Jurkat, Clone E6-1 (cell line): ENCODE measurements around the gene CDKAL1.
"Not testable (repeated sequence)": the region's sequence is repeated elsewhere in the genome, so short reads cannot be mapped to it uniquely, and the experiment has no call there.

ENCODE experiments used
- DNase-seq: peaks from one replicate; pipeline ENCODE4 v3.0.0-alpha.2; 2011; ENCODE audit warnings: low read depth, low spot score
- H3K4me3 ChIP-seq: 2 replicates; pipeline ENCODE4 v1.5.1; 2011; ENCODE audit warnings: mild to moderate bottlenecking, low read length, control low read depth, moderate library complexity

Gene CDKAL1

DNA sequence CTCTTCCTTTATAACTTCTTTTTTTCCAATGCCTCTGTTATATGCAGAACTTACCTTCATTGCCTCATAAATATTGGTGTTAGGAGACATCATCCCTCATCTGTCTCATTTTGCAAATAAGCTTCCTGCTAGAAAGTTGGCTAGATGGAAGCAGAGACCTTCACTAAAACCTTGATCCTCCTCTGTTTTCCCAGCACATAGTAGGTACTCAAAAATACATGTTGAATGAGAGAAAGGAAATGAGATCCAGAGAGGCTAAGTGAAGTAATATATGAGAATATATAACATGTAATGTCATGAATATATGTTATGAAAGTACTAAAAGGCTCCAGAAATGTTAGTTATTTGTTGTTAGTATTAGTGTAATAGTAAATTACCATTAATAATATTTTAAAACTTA is 91.9 kb downstream of the CDKAL1 start:
- H3K4me3 ChIP-seq = no peak overlapping the region
- DNase-seq = no peak

DNA sequence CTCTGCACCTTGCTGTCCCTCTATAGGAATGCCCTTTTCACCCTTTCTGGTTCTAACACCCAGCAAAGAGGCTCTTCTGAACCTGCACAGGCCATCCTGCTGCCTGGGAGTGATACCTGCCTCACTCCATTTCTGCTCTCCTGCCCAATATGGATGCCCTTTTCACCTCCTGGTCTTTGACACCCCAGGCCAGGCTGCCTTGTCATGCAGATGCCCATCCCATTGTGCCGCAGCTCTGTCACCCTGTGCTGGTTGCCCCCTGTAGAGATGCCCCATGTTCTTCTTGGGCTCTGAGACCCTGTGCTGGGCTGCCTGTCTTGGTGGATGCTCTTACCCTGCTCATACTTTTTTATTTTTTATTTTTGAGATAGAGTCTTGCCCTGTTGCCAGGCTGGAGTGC is 95.3 kb downstream of the CDKAL1 start:
- DNase-seq = no peak

DNA sequence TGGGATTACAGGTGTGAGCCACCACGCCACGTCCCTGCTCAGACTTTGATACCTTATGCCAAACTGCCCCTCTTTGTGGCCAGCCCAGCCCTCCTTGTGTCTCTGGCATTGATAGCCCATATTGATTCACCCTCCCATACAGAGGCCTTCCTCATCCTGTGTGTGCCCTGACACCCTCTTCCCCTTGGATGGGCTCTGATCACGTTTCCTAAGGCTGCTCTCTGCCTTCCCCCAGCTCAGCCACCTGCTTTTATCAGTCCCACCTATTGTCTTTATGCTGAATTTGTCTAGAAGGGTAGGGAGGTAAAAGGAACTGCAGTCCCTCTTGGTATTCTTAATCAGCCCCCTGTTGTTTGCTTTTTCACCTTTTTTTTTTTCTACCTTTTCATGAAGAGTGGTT is 95.9 kb downstream of the CDKAL1 start:
- no peak for DNase-seq
- no peak overlapping the region for H3K4me3 ChIP-seq

More for the DNA sequence above, 95.3 kb downstream of the CDKAL1 start:
- no peak overlapping the region for H3K4me3 ChIP-seq

DNA sequence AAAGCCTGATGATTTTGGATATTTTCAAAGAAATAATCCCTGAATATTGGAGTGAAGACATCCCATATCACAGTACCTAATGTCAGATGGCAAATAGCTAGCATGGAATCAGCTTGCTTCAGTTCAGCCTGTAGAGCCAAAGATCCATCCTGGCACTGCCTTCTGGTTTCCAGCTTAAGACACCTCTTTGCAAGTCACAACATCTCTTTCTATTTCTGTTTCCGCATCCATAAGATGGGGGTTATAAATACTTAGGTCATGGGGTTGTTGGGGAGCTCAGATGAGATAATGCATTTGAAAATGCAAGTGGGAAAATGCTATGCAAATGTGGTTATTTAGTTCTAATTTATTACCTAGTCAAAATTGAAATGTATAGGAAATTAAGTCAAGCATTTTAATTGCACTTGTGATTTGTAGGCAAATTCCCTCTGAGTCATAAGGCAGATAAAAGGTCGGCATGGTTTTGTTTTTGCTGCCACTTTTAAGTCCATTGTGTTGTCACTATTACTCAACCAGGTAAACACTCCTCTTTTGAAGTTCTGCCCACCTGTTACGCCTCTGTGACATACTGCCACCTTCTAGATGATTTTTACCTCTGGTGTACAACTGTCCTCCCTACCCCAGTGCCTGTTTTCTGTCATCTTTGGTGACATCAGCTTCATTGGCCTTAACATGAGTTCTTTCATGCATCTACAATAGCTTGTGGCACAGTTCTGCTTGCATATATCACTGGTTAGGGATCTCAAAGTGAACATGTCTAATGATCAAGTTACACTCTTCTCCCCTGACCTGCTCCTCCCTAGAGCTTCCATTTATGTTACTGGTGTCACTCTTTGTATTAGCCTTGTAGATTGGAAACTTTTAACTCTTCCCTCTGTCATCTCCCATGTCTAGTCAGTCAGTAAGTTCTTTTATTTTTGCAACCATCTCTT is 96.6 kb downstream of the CDKAL1 start:
- DNase-seq = no peak
- H3K4me3 ChIP-seq = no peak overlapping the region

DNA sequence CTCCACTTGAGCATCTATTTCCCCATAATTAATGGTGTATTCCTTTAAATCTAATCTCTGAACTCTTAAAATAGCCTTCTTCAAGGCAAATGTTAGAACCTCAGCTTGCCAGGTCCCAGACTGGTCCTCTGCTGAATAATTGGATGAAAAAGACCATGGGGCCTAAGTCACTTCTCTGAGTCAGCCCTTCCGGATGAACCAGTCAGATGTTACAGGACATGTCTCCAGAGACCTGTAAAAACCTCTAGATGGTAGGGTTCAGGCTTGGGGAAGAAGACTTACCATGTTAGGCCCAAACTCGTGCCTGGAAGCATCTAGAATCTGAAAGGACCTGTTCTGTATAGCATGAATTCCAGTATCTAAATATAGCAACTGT is 97.3 kb downstream of the CDKAL1 start:
- H3K4me3 ChIP-seq = no peak overlapping the region
- DNase-seq = no peak

DNA sequence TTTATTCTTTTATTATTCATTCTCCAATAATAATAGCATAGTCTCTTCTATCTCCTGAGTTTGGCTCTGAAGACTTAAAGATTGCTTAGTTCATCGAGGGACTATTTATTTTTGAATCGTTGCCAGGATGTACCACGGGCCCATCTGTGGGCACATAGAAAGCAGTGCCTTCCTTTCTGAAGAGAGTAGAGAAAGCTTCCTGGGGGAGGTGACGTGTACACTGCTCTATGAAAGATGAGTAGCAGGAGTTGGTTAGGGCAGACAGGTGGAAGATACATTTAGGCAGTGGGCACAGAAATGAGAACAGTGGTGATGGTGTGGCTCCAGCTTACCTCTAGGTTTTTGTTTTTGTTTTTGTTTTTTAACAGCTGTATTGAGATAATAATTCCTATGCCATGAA is 98.4 kb downstream of the CDKAL1 start:
- H3K4me3 ChIP-seq = no peak overlapping the region
- peak; percentile 73 for DNase-seq

DNA sequence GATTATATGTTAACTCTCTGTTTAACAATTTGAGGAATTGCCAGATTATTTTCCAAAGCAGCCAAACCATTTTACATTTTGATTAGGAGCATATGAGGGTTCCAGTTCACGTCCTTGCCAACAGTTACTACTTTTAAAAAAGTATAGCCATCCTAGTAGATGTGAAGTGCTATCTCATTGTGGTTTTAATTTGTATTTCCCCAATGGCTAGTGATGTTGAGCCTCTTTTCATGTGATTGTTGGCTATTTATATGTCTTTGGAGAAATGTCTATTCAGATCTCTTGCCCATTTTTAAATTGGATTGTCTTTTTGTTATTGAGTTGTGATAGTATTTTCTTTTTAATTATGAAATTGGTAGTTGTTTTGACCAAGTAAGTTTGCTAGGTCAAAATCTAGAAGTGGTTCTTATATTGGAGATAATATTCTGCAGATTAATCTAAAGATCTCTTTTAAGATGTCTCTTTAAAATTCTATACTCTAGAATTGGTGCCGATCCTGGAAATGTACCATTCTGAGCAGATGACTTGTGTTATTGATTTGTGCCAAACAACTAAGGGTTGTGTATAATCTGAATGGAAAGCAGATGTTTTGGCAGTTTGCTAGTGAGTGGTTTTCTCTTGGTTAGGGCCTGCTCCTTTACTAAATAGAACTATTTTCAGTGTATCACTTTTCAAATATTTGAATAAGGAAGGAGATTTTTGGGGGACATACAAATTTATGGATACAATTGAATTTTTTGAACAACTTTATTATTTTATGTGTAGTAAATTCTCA is 99.5 kb downstream of the CDKAL1 start:
- no peak for DNase-seq
- no peak overlapping the region for H3K4me3 ChIP-seq

DNA sequence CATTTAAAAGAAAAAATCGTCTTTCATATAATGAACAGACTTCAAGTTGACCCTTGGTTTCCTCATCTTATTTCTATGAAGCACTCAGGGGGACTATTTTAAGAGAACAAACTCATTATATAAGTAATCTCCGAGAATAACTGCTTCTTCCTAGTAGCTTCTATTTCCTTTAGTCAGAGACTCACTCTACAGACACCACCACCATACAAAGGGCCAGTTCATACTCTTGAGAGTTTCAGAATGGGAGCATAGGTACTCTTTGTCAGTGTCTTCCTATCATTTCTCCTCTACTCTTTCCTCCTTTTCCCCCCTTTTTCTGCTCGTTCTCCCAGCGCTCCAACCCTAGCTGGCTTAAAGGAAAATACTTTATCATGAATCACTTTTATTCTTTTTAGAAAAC is 104.9 kb downstream of the CDKAL1 start:
- DNase-seq = no peak
- H3K4me3 ChIP-seq = no peak overlapping the region

DNA sequence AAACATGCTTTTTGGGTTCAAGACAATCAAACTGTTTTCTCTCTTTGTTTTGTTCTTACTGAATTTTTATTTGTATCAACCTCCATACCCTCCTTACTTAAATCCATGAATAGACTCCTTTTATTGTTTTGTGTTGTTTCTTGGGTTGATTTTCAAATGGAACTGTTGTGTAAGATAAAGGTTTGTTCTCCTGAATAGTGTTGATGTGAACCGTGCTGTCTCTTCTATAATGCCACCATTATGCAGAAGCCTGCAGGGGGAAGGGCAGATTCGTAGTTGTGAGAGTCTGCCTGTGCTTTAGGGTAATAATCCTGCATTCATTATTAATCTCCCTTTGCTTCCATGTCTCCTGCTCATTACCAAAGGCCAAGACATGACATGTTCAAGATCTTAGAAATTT is 105.9 kb downstream of the CDKAL1 start:
- no peak overlapping the region for H3K4me3 ChIP-seq
- DNase-seq = no peak

DNA sequence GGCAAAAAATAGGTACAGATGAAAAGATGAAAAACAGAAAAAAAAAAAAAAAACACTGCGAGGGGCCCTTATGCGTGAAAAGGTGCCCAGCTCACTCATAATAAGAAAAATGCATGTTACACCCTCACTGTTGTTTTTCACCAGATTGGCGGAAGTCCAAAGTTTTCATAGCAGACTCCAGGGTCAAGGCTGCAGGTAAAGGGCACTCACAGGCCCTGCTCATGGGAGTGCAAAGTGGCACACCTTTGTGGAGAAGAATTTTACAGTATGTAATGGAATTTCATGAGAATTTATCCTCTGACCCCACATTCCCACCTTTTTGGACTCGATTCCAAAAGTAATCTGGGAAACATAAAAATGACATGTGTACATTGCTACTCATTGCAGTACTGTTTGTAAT is 108.2 kb downstream of the CDKAL1 start:
- no peak for DNase-seq
- H3K4me3 ChIP-seq = no peak overlapping the region

DNA sequence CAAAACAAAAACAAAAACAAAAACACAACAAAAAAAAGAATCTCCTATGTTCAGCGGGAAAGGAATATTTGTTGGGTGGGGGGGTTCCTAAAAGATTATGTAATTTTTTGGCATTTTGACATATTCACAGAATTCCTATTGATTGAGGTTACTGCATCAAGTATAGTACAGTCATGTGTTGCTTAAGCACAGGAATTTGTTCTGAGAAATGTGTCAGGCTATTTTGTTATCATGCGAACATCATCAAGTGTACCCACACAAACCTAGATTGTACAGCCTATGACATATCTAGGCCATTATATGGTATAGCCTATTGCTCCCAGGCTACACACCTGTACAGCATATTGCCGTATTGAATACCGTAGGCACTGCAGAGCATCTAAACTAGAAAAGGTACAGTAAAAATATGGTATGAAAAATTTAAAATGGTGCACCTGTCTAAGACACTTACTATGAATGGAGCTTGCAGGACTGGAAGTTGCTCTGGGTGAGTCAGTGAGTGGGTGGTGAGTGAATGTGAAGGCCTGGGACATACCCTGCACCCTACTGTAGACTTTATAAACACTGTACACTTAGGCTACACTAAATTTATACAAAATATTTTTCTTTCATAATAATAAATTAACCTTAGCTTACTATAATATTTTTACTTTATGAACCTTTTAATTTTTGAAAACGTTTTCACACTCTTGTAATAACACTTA is 110.6 kb downstream of the CDKAL1 start:
- DNase-seq = no peak
- H3K4me3 ChIP-seq = no peak overlapping the region

DNA sequence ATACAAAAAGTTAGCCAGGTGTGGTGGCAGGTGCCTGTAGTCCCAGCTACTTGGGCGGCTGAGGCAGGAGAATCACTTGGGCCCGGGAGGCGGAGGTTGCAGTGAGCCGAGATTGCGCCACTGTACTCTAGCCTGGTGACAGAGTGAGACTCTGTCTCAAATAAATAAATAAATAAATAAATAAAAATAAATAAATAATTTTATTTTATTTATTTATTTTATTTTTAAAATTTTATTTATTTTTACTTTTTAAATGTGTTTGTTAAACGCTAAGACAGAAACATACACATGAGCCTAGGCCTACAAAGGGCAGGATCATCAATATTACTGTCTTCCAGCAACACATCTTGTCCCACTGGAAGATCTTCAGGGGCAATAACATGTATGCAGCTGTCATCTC is 111.3 kb downstream of the CDKAL1 start:
- not testable (repeated sequence) for DNase-seq, H3K4me3 ChIP-seq

DNA sequence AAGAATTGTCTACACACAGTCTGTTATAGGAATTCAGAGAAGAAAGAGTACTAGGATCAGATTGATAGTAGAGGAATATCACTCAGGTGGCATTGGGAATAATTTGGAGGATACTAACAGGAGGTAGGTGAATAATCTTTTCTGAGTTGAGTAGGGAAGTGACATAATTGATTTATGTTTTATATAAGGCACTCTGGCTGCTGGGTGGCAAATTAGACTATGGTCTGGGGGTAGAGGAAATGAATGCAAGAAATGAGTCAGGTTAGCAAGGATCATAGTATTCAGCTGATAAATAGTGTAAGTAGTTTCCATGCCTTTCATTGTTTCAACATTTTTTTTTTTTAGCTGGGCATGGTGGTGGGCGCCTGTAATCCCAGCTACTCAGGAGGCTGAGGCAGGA is 113.3 kb downstream of the CDKAL1 start:
- no peak overlapping the region for H3K4me3 ChIP-seq
- no peak for DNase-seq

DNA sequence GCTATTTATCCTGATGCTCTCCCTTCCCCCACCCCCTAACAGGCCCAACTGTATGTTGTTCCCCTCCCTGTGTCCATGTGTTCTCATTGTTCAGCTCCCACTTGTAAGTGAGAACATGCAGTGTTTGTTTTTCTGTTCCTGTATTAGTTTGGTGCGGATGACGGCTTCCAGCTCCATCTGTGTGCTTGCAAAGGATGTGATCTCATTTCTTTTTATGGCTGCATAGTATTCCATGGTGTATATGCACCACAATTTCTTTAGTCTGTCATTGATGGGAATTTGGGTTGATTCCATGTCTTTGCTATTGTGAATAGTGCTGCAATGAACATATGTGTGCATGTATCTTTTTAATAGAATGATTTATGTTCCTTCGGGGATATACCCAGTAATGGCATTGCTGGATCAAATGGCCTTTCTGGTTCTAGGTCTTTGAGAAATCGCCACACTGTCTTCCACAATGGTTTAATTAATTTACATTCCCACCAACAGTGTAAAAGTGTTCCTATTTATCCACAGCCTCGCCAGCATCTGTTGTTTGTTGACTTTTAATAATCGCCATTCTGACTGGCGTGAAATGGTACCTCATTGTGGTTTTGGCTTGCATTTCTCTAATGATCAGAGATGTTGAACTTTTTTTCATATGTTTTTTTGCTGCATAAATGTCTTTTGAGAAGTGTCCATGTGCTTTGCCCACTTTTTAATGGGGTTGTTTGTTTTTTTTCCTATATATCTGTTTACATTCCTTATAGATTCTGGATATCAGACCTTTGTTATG is 115.6 kb downstream of the CDKAL1 start:
- not testable (repeated sequence) for H3K4me3 ChIP-seq, DNase-seq

DNA sequence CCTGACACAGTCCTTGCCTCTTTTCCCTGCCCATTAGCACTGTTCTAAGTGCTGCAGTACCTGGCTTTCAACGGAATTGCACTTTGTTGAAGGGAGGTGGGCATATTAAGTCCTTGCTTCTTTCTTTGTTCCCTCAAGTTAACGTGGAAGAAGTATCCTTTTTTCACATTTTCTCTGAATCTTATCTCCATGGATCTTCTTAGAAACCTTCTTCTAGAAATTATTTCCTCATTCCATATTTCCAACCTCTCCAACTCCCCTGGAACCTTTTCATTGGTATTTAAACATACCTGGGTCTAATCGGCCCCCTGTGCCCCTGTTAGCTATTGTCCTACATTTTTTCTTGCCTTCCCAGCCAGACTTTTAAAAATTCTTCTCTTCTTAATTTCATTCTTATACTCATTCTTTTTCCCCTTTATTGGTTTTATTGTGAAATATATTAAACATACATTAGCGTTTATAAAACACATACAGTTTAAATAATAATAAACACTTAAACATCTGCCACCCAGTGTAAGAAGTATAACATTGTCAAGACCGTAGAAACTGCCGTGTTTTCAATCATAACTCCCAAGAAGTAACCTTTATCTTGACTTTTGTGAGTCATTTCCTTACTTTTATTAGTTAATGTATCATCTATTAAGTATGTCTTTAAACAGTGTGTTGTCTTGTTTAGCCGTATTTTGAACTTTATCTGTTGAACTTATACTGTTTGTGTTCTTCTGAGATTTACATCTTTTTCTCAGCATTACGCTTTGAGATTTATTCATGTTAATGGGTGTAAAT is 118.2 kb downstream of the CDKAL1 start:
- no peak overlapping the region for H3K4me3 ChIP-seq

DNA sequence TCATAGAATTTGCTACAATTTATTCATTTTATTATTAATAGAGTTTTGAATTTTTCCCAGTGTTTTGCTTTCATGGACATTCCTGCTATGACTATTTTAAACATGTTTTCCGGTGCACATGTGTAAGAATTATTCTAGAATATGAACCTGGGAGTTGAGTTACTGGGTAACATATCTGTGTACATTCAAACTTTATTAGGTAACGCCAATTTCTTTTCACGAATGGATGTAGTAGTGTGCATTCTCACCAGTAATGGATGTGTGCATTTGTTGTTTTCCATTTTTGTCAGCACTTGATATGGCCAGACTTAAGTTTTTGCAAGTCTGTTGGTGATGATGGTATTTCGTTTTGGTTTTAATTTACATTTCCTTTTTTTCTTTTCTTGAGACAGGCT is 118.8 kb downstream of the CDKAL1 start:
- no peak for DNase-seq
- H3K4me3 ChIP-seq = no peak overlapping the region

More for the DNA sequence above, 118.2 kb downstream of the CDKAL1 start:
- DNase-seq = no peak

DNA sequence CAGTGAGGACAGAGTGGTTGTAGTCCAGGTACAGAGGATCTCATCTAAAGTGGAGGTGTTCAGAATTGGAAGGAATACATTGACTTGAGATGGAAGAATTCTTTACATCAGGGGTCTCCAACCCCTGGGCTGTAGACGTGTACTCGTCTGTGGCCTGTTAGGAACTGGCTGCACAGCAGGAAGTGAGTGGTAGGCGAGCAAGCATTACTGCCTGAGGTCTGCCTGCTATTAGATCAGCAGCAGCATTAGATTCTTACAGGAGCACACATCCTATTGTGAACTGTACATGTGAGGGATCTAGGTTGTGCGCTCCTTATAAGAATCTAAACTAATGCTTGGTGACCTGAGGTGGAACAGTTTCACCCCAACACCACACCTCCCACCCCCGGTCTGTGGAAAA is 121.1 kb downstream of the CDKAL1 start:
- no peak for DNase-seq
- H3K4me3 ChIP-seq = no peak overlapping the region

DNA sequence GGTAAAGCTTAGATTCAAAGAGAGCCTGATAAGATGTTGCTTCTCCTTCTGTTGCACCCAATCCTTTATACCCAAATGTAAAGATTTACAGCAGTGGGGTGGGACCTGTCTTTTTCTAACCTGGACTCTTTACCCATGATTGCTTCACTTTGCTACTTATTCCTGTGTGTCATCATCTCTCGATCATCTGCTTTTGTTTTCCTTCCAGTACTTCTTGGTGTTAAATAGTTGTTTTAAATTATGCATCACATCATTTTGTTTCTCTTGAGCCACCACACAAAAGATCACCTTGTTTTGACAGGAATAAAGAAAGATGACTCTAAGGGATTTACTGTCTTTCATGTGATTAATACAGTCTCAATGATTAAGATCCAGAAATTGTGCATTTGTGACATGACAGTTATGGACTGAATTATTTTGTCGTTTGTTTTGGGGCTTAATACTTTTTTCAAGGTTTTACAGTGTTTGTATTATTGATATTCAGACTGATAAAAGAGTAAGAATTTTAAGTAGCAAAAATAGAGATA is 123.1 kb downstream of the CDKAL1 start:
- DNase-seq = no peak
- H3K4me3 ChIP-seq = no peak overlapping the region
